ENCODE results near the gene MYH9.

- TF ChIP-seq SUZ12 (IDR thresholded peaks at IDR 0.05), result no peak
- no peak for TF ChIP-seq ARNT (IDR thresholded peaks at IDR 0.05)
- no peak for TF ChIP-seq ELF4 (IDR thresholded peaks at IDR 0.05)
These were observed 28.2 kb downstream of the MYH9 start for GRCh38 chr22:36359470-36359996.

All from HEK293T (cell line).